Measurements from ENCODE around the gene TMEM207.
A peak's percentile ranks its signal among the peaks of the same experiment; 100 is the strongest.

Gene TMEM207

DNA sequence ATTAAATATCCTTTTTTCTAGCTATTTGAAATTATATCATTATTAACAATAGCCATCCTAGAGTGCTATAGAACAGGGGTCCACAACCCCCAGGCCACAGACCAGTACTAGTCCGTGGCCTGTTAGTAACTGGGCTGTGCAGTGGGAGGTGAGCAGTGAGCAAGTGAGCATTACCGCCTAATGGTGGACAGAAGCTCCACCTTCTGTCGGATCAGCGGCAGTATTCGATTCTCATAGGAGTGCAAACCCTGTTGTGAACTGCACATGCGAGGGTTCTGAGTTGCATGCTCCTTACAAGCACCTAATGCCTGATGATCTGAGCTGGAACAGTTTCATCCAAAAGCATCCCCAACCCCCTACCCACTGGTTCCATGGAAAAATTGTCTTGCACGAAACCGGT, 50.0 kb downstream of the TMEM207 start:
- H3K4me3 ChIP-seq (replicated peaks; ENCODE audit: low read depth, low read length) = no peak overlapping the region
- TF ChIP-seq, protein P1, sequence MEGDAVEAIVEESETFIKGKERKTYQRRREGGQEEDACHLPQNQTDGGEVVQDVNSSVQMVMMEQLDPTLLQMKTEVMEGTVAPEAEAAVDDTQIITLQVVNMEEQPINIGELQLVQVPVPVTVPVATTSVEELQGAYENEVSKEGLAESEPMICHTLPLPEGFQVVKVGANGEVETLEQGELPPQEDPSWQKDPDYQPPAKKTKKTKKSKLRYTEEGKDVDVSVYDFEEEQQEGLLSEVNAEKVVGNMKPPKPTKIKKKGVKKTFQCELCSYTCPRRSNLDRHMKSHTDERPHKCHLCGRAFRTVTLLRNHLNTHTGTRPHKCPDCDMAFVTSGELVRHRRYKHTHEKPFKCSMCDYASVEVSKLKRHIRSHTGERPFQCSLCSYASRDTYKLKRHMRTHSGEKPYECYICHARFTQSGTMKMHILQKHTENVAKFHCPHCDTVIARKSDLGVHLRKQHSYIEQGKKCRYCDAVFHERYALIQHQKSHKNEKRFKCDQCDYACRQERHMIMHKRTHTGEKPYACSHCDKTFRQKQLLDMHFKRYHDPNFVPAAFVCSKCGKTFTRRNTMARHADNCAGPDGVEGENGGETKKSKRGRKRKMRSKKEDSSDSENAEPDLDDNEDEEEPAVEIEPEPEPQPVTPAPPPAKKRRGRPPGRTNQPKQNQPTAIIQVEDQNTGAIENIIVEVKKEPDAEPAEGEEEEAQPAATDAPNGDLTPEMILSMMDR (IDR thresholded peaks at IDR 0.05; ENCODE audit: low read depth, low read length, missing control alignments) = no peak
- DNase-seq (ENCODE audit: extremely low read depth, low read depth) = no peak

DNA sequence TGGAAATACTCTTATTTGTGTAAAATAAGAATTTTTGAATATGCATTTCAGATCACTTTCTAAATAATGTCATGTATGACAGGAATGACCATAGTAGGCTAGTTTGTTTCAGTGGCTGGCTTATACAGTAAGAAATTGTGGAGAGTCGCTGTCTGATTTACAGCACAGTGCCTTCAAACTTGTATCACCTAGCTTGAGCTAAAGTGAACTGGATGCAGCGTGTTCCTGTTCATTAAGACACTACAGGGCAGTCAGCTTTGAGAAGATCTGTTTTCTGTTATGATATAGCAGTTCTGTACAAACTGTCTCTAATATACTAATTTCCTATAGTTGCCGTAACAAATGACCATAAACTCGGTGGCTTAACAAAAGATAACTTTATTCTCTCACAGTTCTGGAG, 51.8 kb downstream of the TMEM207 start:
- DNase-seq (ENCODE audit: extremely low read depth, low read depth) = no peak
- TF ChIP-seq, protein P1 (IDR thresholded peaks at IDR 0.05; ENCODE audit: low read depth, low read length, missing control alignments) = no peak
- H3K4me3 ChIP-seq (replicated peaks; ENCODE audit: low read depth, low read length) = no peak overlapping the region

DNA sequence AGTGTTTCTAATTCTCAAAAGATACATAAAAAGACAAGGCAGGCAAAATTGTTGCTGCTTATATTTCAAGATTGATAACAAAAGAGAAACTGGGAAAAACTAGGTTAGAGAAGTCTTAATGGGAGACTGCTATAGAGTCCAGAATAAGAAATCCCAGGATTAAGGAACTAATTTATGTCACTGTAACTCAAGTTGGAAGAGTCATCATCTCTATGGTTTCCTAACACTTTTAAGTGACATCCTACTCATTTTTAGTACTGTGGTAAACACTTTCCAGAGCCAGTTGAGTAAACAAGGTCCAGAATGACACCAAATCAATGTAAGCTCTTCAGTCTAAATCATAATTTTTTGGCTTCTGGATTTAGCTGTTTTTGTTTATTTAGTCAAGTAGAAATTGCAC, 53.7 kb downstream of the TMEM207 start:
- TF ChIP-seq, protein P1 (IDR thresholded peaks at IDR 0.05; ENCODE audit: low read depth, low read length, missing control alignments) = no peak
- DNase-seq (ENCODE audit: extremely low read depth, low read depth) = no peak
- H3K4me3 ChIP-seq (replicated peaks; ENCODE audit: low read depth, low read length) = no peak overlapping the region

DNA sequence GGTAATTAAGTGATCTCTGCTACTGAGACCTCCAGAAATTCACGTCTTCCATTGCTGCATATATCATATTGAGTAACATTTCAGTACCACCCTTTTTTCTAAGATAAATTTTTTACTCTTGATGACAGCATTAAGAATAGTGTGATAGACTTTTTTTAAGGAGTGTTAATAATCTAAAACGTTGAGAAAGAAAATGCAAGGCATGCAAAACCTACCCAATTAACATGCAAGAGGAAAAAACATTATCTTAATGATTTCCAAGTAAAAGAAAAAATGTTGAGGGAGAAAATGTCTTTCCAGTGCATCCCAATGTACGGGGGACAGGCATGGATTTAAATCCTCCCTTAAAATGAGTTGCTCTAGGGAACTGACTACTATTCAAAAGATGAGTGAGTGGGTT, 61.0 kb downstream of the TMEM207 start:
- no peak overlapping the region for H3K4me3 ChIP-seq (replicated peaks; ENCODE audit: low read depth, low read length)
- TF ChIP-seq, protein P1 (IDR thresholded peaks at IDR 0.05; ENCODE audit: low read depth, low read length, missing control alignments) = no peak
- DNase-seq (ENCODE audit: extremely low read depth, low read depth) = no peak

DNA sequence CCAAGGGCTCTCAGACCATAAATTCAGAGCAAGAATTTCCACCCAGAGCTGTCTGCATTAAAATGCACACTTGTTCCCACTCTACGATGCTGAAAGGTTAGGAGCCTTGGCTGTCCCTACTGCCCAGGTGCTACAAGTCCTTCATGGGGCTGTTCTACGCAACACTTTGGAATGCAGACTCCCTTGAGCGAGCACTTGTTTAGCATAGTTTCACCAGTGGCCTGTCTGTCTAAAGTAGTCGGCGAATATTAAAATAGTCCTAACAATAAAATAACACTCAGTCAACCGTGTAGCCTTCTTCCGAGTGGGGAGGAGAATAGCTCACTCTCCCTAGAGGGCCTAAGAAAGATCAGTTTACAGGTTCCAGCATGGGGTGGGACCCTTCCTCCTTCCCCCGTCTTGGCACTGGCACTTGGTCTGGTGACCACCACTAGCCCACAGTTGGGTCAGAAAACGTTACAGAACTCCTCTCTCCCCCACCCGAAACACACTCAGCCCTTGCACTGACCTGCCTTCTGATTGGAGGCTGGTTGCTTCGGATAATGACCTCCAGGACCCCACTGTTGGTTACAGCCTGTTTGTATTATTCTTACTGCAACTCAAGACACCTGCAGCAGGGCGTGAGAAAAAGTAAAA, 62.0 kb downstream of the TMEM207 start, which contains the start of gene CLDN16:
Gene CLDN16, plus strand, starts transcription at position 586 of the 636 bp plus-strand sequence. CDS start 167 bp downstream, outside the sequence.
- DNase-seq (ENCODE audit: extremely low read depth, low read depth) = no peak
- TF ChIP-seq, protein P1 (IDR thresholded peaks at IDR 0.05; ENCODE audit: low read depth, low read length, missing control alignments) = no peak
- H3K4me3 ChIP-seq (replicated peaks; ENCODE audit: low read depth, low read length) = no peak within 1 kb of the TSS

DNA sequence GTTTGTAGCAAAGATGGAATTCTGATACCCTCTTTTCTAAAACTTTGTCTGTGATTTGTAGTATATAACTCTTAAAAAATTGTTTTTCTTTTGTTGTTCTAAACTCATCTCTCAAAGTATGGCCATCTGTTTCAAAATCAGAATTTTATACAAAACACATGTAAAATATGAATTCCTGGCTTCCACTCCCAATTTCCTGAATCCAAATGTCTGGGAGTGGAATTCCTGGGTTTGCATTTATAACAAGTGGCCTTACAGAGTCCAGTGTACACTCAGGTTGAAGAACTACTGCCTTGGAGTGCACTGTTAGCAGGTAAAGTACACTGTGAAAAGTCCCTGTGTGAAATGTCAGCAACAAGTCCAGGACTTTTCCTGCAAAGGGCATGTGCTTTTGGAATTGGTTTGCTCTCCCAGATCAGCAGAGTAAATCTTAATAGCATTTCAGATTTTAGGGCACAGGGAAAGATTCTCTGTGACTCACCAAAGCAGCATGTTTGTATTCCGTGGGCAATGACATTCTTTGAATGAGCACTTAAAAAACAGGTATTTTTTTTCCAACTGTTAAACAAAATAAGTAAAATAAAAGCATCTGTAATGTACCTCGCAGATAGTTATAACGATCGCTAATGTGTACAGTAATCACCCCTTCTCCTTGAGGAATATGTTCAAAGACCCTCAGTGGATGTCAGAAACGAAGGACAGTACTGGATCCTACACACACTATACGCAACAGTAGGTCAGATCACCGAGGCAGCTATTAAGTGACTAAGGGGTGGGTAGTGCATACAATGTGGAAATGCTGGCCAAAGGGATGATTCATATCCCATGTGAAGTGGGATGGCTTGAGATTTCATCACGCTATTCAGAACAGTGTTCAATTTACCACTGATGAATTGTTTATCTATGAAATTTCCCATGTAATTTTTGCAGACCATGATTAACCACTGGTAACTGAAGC, 63.7 kb downstream of the TMEM207 start:
- TF ChIP-seq, protein P1 (IDR thresholded peaks at IDR 0.05; ENCODE audit: low read depth, low read length, missing control alignments) = no peak
- DNase-seq (ENCODE audit: extremely low read depth, low read depth) = peak; percentile 78
- no peak overlapping the region for H3K4me3 ChIP-seq (replicated peaks; ENCODE audit: low read depth, low read length)

All from HFF-Myc (cell line).